Stimulated activated CD8-positive, alpha-beta memory T cell treated with anti-CD3 and anti-CD28 coated beads, Interleukin-12 subunit alpha, Interleukin-12 subunit beta, amount 100 ng/mL, for 24 hours (primary cell): ENCODE measurements around the gene MMD.
"Not testable (repeated sequence)": the region's sequence is repeated elsewhere in the genome, so short reads cannot be mapped to it uniquely, and the experiment has no call there.

Experiments
- DNase-seq: peaks from one replicate; pipeline ENCODE4 v3.0.0-alpha.2; 2020; ENCODE audit errors: extremely low read depth

MMD gene

GRCh38 chr17:55420067-55420775 is 1.4 kb downstream of the MMD start:
- DNase-seq = no peak

- DNase-seq = no peak
Measured at GRCh38 chr17:55418369-55419268, 3.0 kb downstream of the MMD start.

- DNase-seq = no peak
Measured at GRCh38 chr17:55417411-55418268, 4.0 kb downstream of the MMD start.

- no peak for DNase-seq
Measured at GRCh38 chr17:55416470-55417052, 5.1 kb downstream of the MMD start.

- no peak for DNase-seq
Measured at GRCh38 chr17:55416000-55416399, 5.6 kb downstream of the MMD start.

- DNase-seq = no peak
Measured at GRCh38 chr17:55414983-55415382, 6.7 kb downstream of the MMD start.

- no peak for DNase-seq
Measured at GRCh38 chr17:55413825-55414489, 7.7 kb downstream of the MMD start.

- DNase-seq = no peak
Measured at GRCh38 chr17:55411463-55411855, 10.2 kb downstream of the MMD start.

- no peak for DNase-seq
Measured at GRCh38 chr17:55410722-55411462, 10.7 kb downstream of the MMD start.

- no peak for DNase-seq
Measured at GRCh38 chr17:55409030-55409800, 12.4 kb downstream of the MMD start.

GRCh38 chr17:55407641-55408566 is 13.7 kb downstream of the MMD start:
- DNase-seq = no peak

GRCh38 chr17:55405600-55405999 is 16.0 kb downstream of the MMD start:
- DNase-seq = no peak

GRCh38 chr17:55404197-55404596 is 17.4 kb downstream of the MMD start:
- DNase-seq = not testable (repeated sequence)

GRCh38 chr17:55402374-55402773 is 19.3 kb downstream of the MMD start:
- no peak for DNase-seq

GRCh38 chr17:55398689-55399088 is 22.9 kb downstream of the MMD start:
- no peak for DNase-seq

- no peak for DNase-seq
Measured at GRCh38 chr17:55395803-55396505, 25.7 kb downstream of the MMD start.

GRCh38 chr17:55394357-55395021 is 27.1 kb downstream of the MMD start:
- no peak for DNase-seq
